B cell (primary cell): ENCODE data around the gene ZNF764. TPM values are rescaled to one million over a fixed set of nuclear protein-coding genes. Genes with fewer than 3 reads are reported as not detected.

Experiments used
- ATAC-seq: fragments of 200-7000 bp; cut with Tn5 transposase; one replicate; pipeline ENCODE4 v1.10.0; 2021; ENCODE audit warnings: low read depth, mild to moderate bottlenecking, moderate number of reproducible peaks, moderate library complexity
- CTCF ChIA-PET: fragments of 350-600 bp; sonication (Branson Sonifier 250); formaldehyde crosslinking; loops from one replicate; lab custom pipeline; 2021; ENCODE audit warnings: antibody characterized with exemption, inconsistent platforms; lab: Charles Lee
- POLR2A ChIA-PET: fragments of 350-600 bp; sonication (Branson Sonifier 250); formaldehyde crosslinking; loops from one replicate; lab custom pipeline; 2021; ENCODE audit warnings: antibody characterized with exemption; lab: Charles Lee
- DNase-seq: peaks from one replicate; pipeline ENCODE4 v3.0.0; 2013
- H2AFZ ChIP-seq: 2 replicates; pipeline ENCODE4 v1.6.1; 2012; ENCODE audit warnings: mild to moderate bottlenecking, low read depth, low read length; ENCODE audit not compliant: insufficient read depth, poor library complexity, severe bottlenecking
- H3K27ac ChIP-seq, 2 donors: 1 replicate in 1 of 2; 2 replicates in 1 of 2; pipeline ENCODE4 v1.5.1; 2012 to 2013; ENCODE audit warnings: low read length in 2 of 2, mild to moderate bottlenecking in 2 of 2, moderate library complexity in 1 of 2
- H3K27me3 ChIP-seq, 4 experiments: fragments of 200-600 bp in 1 of 4; sonication (generic) in 1 of 4; replicated peaks in 1 of 4; 1 replicate in 2 of 4; 2 replicates in 2 of 4; pipeline versions ENCODE4 v1.6.1 to v1.7.0; 2013 to 2016; ENCODE audit warnings: low read length in 3 of 4, mild to moderate bottlenecking in 2 of 4, mixed read lengths in 1 of 4, moderate library complexity in 1 of 4; ENCODE audit not compliant: insufficient read depth in 4 of 4, control insufficient read depth in 3 of 4; ENCODE audit errors: control extremely low read depth in 1 of 4
- H3K36me3 ChIP-seq, 2 experiments: replicated peaks in 1 of 2; 1 replicate in 1 of 2; 2 replicates in 1 of 2; pipeline versions ENCODE4 v1.6.1 to v1.7.1; 2013; ENCODE audit warnings: low read length in 1 of 2; ENCODE audit not compliant: insufficient read depth in 2 of 2, control insufficient read depth in 1 of 2; ENCODE audit errors: control extremely low read depth in 1 of 2, extremely low read depth in 1 of 2
- H3K4me1 ChIP-seq, 2 donors: fragments of 200-600 bp in 1 of 2; sonication (generic) in 1 of 2; 1 replicate in 1 of 2; 2 replicates in 1 of 2; pipeline versions ENCODE4 v1.5.1 to v1.6.1; 2013 to 2017; ENCODE audit warnings: low read length in 2 of 2; ENCODE audit not compliant: control insufficient read depth in 2 of 2, insufficient read depth in 2 of 2
- H3K4me2 ChIP-seq: replicated peaks from 2 replicates; pipeline ENCODE3; 2012; ENCODE audit warnings: mild to moderate bottlenecking, low read depth, low read length; ENCODE audit not compliant: poor library complexity, severe bottlenecking
- H3K4me3 ChIP-seq, 5 experiments: fragments of 200-600 bp in 1 of 5; sonication (generic) in 1 of 5; 1 replicate in 3 of 5; 2 replicates in 2 of 5; pipeline versions ENCODE4 v1.5.1 to v1.7.0; 2011 to 2016; ENCODE audit warnings: low read length in 4 of 5, mild to moderate bottlenecking in 4 of 5, low read depth in 2 of 5, control low read depth in 1 of 5, moderate library complexity in 1 of 5; ENCODE audit not compliant: insufficient read depth in 1 of 5; ENCODE audit errors: control extremely low read depth in 1 of 5, extremely low read depth in 1 of 5
- H3K79me2 ChIP-seq: fragments of 200-600 bp; sonication (generic); one replicate; pipeline ENCODE4 v1.6.0; 2016; ENCODE audit warnings: low read length; ENCODE audit not compliant: control insufficient read depth, insufficient read depth
- H3K9ac ChIP-seq: fragments of 200-600 bp; sonication (generic); 2 replicates; pipeline ENCODE4 v1.6.1; 2017; ENCODE audit warnings: mild to moderate bottlenecking, low read length, moderate library complexity
- H3K9me3 ChIP-seq, 3 donors: one replicate each; pipeline versions ENCODE4 v1.6.1 to v1.7.1; 2013; ENCODE audit warnings: low read length in 2 of 3; ENCODE audit not compliant: control insufficient read depth in 2 of 3, insufficient read depth in 1 of 3; ENCODE audit errors: control extremely low read depth in 1 of 3
- H4K20me1 ChIP-seq: 2 replicates; pipeline ENCODE4 v1.6.0; 2012; ENCODE audit warnings: mild to moderate bottlenecking, low read length; ENCODE audit not compliant: insufficient read depth, control insufficient read depth, poor library complexity, severe bottlenecking
- H3K27ac Mint-ChIP-seq: one replicate; pipeline ENCODE4 v1.8.0; 2021; ENCODE audit warnings: mixed read lengths
- H3K27me3 Mint-ChIP-seq: one replicate; pipeline ENCODE4 v1.8.0; 2021; ENCODE audit warnings: mixed read lengths
- H3K4me1 Mint-ChIP-seq: one replicate; pipeline ENCODE4 v1.8.0; 2021; ENCODE audit warnings: mixed read lengths
- H3K4me3 Mint-ChIP-seq: one replicate; pipeline ENCODE4 v1.8.0; 2021; ENCODE audit warnings: mixed read lengths
- H3K9me3 Mint-ChIP-seq: one replicate; pipeline ENCODE4 v1.8.0; 2022; ENCODE audit warnings: mixed read lengths; ENCODE audit not compliant: insufficient read depth
- CTCF ChIP-seq: fragments of 200-600 bp; IDR thresholded peaks from one replicate; pipeline ENCODE4 v1.8.0; 2022; ENCODE audit warnings: antibody characterized with exemption, mild to moderate bottlenecking
- EZH2 ChIP-seq: IDR thresholded peaks from 2 replicates; pipeline ENCODE4 v1.6.1; 2012; ENCODE audit warnings: borderline replicate concordance, low read depth, mild to moderate bottlenecking, moderate library complexity, low read length; ENCODE audit not compliant: insufficient read depth, poor library complexity, severe bottlenecking
- WGBS: methylation state at CpG from one replicate; pipeline ENCODE4 v1.1.5; 2013; ENCODE audit warnings: missing lambda C conversion rate; ENCODE audit not compliant: insufficient coverage; 5-methylcytosine and 5-hydroxymethylcytosine counted together
- intact Hi-C: fragments of 100-400 bp; cut with micrococcal nuclease; formaldehyde crosslinking; loops from one replicate; pipeline ENCODE4 v1.10.0; 2022
- polyA plus RNA-seq: library from polyadenylated mRNA; depleted of rRNA; stranded (reverse); fragments of >200 nt; gene quantifications from 2 replicates; pipeline ENCODE4 v1.2.3, GENCODE V29; 2012
- total RNA-seq, 2 donors: library from RNA; stranded (reverse); fragments of 120-200 nt in 1 of 2; gene quantifications; 1 replicate in 1 of 2; 2 replicates in 1 of 2; pipeline versions ENCODE4 v1.2.3 to v1.2.4, GENCODE V29; 2013 to 2022

ZNF764 gene
- total and polyA plus RNA-seq, 2 donors (not counting 1 experiment from before 2014, with no cell fraction given), result 12.6 to 20.9 TPM

DNA sequence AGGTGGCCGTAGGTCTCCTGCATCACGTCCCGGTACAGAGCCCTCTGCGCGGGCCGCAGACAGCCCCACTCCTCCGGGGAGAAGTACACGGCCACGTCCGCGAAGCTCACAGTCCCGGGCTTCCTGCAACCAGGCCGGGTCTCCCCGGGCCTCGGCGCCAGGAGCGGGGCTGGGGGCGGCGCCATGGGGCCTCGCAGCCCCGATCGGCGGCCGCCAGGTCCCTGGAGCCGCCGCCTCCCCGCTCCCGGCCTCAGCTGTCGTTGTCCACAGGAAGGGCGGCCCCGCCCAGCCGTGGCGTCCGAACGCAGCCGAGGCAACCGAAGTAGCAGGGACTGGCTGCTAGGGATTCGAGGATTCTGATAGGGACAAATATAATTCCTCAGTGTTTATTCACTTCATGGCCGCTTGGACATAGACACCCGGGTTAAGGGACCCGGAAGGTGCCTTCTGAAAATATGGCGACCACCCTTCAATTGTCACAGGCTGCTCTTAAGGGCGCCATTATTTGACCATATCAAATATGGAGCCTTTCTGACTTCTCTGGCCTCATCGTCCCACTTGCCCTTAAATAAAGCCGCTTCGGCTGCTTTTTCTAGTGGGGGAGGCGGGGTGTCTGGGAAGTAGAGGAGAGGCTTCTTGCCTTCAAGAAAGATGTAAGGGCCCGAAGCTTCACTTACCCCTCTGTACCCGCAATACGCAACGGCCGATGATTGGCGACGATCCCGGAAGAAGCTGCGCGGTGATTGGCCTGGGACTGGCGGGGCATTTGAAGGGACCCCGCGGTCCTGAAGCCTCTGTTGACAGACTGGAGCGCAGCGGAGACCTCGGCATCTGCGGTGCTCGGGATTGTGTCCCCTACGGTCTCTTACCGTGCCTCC, 13.5 kb upstream of the ZNF764 start, which contains the start of gene ZNF688:
ZNF688 (minus strand) TSS at position 270 of the 878 bp plus-strand sequence; CDS start at position 185, 85 bp downstream.
- Histone ChIP-seq H2AFZ (peak within 1 kb of the TSS; percentile 96), H3K27ac (peak within 1 kb of the TSS; percentile 96 to 97), H3K79me2 (peaks cover 6% of the 10 kb centered on the region), H3K4me1 (peaks cover 29 to 43% of the 10 kb centered on the region in 2 donors), H3K36me3 (no peaks in the 10 kb centered on the region), H3K4me2 (peak within 1 kb of the TSS; percentile 88), H3K9me3 (no peaks in the 10 kb centered on the region), H3K27me3 (no peaks in the 10 kb centered on the region), H3K4me3 (peak within 1 kb of the TSS; percentile 72 to 89 (median 86)), H4K20me1 (no peaks in the 10 kb centered on the region), H3K9ac (peak within 1 kb of the TSS; percentile 94)
- DNase-seq (peak; percentile 97), ATAC-seq (peak; percentile 86)
- ChIA-PET POLR2A (interaction anchor here (0.5 to 3.0 kb wide), 19 partner anchors 12 to 376 kb away, joined by 3 to 81 read pairs (median 4); partner anchors contain the start of genes DCTPP1, FBRS, PRR14 and SEPHS2), CTCF (interaction anchor here (0.8 to 2.8 kb wide), 9 partner anchors 10 to 177 kb away, joined by 3 to 21 read pairs (median 4); partner anchors contain the start of genes DCTPP1, PRR14, ZNF747 and ZNF764)
- Mint-ChIP-seq H3K27ac (peak within 1 kb of the TSS; percentile 99), H3K4me3 (peak within 1 kb of the TSS; percentile 91), H3K27me3 (no peaks in the 10 kb centered on the region), H3K4me1 (peaks cover 40% of the 10 kb centered on the region), H3K9me3 (no peaks in the 10 kb centered on the region)
- under 1% methylated on average over 62 of the region's 67 CpGs for WGBS
- intact Hi-C loops, result loop anchor here (1.0 to 2.0 kb wide), 10 partner anchors 13 to 201 kb away; partner anchors contain the start of genes FBRS, TBC1D10B, ZNF689 and ZNF764
- TF ChIP-seq CTCF (no peak), EZH2 (no peak)
